SU-DHL-6 (cell line): ENCODE results near the gene DCHS2.

Experiments used
- H2AFZ ChIP-seq: fragments of 200-600 bp; sonication (generic); 2 replicates; pipeline ENCODE4 v1.6.1; 2014; ENCODE audit warnings: low read depth, mild to moderate bottlenecking, moderate library complexity, mixed read lengths, antibody characterized with exemption, low read length; ENCODE audit not compliant: severe bottlenecking
- H3F3A ChIP-seq: fragments of 200-600 bp; shearing (Covaris generic); 2 replicates; pipeline ENCODE4 v1.6.0; 2016; ENCODE audit warnings: antibody characterized with exemption, mild to moderate bottlenecking; ENCODE audit not compliant: insufficient read depth
- H3K27ac ChIP-seq: fragments of 200-600 bp; sonication (generic); 2 replicates; pipeline ENCODE4 v1.5.1; 2016; ENCODE audit warnings: low read depth, mild to moderate bottlenecking, low read length, moderate library complexity, mixed read lengths
- H3K27me3 ChIP-seq: fragments of 200-600 bp; sonication (generic), shearing (Covaris generic); 2 replicates; pipeline ENCODE4 v1.6.0; 2014; ENCODE audit warnings: mild to moderate bottlenecking, low read length
- H3K36me3 ChIP-seq: fragments of 200-600 bp; sonication (generic); 2 replicates; pipeline ENCODE4 v1.6.1; 2014; ENCODE audit warnings: mild to moderate bottlenecking, low read length, mixed read lengths
- H3K4me2 ChIP-seq: fragments of 300-600, 200-600 bp; shearing (Covaris generic), sonication (generic); 2 replicates; pipeline ENCODE4 v1.6.0; 2014; ENCODE audit warnings: low read length, low read depth, mild to moderate bottlenecking; ENCODE audit not compliant: poor library complexity, severe bottlenecking
- H3K4me3 ChIP-seq: fragments of 200-600 bp; sonication (generic); 2 replicates; pipeline ENCODE4 v1.5.1; 2014; ENCODE audit warnings: antibody characterized with exemption, low read length, mild to moderate bottlenecking, mixed read lengths; ENCODE audit not compliant: insufficient read depth, poor library complexity, severe bottlenecking
- H3K79me2 ChIP-seq: fragments of 200-600 bp; sonication (generic); 2 replicates; pipeline ENCODE4 v1.6.1; 2014; ENCODE audit warnings: mild to moderate bottlenecking, low read length, moderate library complexity; ENCODE audit not compliant: insufficient read depth
- H3K9ac ChIP-seq: fragments of 200-600 bp; sonication (generic); 2 replicates; pipeline ENCODE4 v1.7.0; 2014; ENCODE audit warnings: mild to moderate bottlenecking, low read length
- H3K9me2 ChIP-seq: fragments of 200-600 bp; sonication (generic); replicated peaks from 2 replicates; pipeline ENCODE4 v1.6.1; 2014; ENCODE audit warnings: low read length; ENCODE audit not compliant: insufficient read depth
- H3K9me3 ChIP-seq: fragments of 200-600 bp; sonication (generic); 2 replicates; pipeline ENCODE4 v1.6.1; 2014; ENCODE audit warnings: low read length, mixed read lengths; ENCODE audit not compliant: insufficient read depth
- H4K20me1 ChIP-seq: fragments of 200-600 bp; sonication (generic); 2 replicates; pipeline ENCODE4 v1.6.1; 2014; ENCODE audit warnings: low read depth, mild to moderate bottlenecking, antibody characterized with exemption, low read length, moderate library complexity, mixed read lengths
- EZH2phosphoT487 ChIP-seq: fragments of 200-600 bp; sonication (generic), shearing (Covaris generic); conservative IDR thresholded peaks from 2 replicates; pipeline ENCODE4 v1.6.1; 2018; ENCODE audit warnings: mild to moderate bottlenecking, antibody characterized with exemption, low read length, moderate library complexity, mixed read lengths
- TF ChIP-seq, protein P1 (sequence below): fragments of 200-600 bp; sonication (generic); IDR thresholded peaks from one replicate; pipeline ENCODE4 v1.5.1; 2017; ENCODE audit warnings: antibody characterized with exemption, mild to moderate bottlenecking, low read length, moderate library complexity; ENCODE audit not compliant: insufficient read depth, poor library complexity, severe bottlenecking

The DCHS2 gene

DNA sequence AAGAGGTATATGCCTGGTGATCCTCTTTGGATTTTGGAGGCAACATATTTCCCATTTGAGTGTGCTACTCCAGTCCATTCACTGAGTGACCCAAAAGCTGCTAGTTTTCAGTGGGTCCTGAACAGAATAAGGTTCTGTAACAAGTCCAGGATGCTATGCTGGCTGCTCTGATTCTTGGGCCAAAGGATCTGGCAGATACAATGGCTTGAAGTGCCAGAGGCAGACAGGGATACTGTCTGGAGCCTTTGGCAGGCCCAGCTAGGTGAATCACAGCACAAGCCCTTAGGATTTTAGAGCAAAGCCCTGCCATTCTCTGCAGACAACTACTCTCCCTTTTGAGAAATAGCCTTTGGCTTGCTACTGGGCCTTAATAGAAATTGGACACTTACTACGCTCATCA is 40.6 kb downstream of the DCHS2 start:
- Histone ChIP-seq H3K79me2 (no peaks in the 10 kb centered on the region), H3K4me2 (no peak overlapping the region), H3K9me2 (no peaks in the 10 kb centered on the region), H3K27ac (no peak overlapping the region), H3F3A (no peaks in the 10 kb centered on the region), H3K36me3 (no peaks in the 10 kb centered on the region), H2AFZ (no peak overlapping the region), H3K4me3 (no peak overlapping the region), H3K27me3 (no peaks in the 10 kb centered on the region), H3K9me3 (no peaks in the 10 kb centered on the region), H3K9ac (no peak overlapping the region), H4K20me1 (no peaks in the 10 kb centered on the region)
- TF ChIP-seq, protein P1, sequence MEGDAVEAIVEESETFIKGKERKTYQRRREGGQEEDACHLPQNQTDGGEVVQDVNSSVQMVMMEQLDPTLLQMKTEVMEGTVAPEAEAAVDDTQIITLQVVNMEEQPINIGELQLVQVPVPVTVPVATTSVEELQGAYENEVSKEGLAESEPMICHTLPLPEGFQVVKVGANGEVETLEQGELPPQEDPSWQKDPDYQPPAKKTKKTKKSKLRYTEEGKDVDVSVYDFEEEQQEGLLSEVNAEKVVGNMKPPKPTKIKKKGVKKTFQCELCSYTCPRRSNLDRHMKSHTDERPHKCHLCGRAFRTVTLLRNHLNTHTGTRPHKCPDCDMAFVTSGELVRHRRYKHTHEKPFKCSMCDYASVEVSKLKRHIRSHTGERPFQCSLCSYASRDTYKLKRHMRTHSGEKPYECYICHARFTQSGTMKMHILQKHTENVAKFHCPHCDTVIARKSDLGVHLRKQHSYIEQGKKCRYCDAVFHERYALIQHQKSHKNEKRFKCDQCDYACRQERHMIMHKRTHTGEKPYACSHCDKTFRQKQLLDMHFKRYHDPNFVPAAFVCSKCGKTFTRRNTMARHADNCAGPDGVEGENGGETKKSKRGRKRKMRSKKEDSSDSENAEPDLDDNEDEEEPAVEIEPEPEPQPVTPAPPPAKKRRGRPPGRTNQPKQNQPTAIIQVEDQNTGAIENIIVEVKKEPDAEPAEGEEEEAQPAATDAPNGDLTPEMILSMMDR = no peak
- no peak for TF ChIP-seq EZH2phosphoT487

DNA sequence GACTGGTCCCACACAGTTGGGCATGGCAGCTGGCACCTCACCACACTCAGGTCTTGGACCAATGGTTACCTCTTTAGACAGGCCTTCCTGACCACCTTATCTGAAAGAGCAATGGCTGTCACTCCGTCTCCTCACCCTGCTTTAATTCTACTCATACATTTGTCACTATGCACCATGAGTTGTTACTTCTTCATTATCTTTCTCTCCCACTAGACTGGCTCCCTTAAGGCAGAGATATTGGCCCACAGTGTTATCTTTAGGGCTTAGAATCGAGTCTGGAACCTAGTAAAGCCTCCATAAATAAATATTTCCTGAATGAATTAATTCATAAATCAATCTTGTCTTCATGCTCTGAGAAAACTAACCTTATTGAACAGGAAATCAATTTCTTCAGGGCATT is 46.6 kb downstream of the DCHS2 start:
- H2AFZ ChIP-seq = no peak overlapping the region
- H3K4me2 ChIP-seq = no peak overlapping the region
- H3K9me3 ChIP-seq = no peaks in the 10 kb centered on the region
- no peak overlapping the region for H3K27ac ChIP-seq
- no peaks in the 10 kb centered on the region for H3K9me2 ChIP-seq
- TF ChIP-seq, protein P1 = no peak
- no peak for TF ChIP-seq EZH2phosphoT487
- H3K79me2 ChIP-seq = no peaks in the 10 kb centered on the region
- H3K27me3 ChIP-seq = no peaks in the 10 kb centered on the region
- H3K4me3 ChIP-seq = no peak overlapping the region
- no peak overlapping the region for H3K9ac ChIP-seq
- H3K36me3 ChIP-seq = no peaks in the 10 kb centered on the region
- H3F3A ChIP-seq = no peaks in the 10 kb centered on the region
- H4K20me1 ChIP-seq = no peaks in the 10 kb centered on the region

DNA sequence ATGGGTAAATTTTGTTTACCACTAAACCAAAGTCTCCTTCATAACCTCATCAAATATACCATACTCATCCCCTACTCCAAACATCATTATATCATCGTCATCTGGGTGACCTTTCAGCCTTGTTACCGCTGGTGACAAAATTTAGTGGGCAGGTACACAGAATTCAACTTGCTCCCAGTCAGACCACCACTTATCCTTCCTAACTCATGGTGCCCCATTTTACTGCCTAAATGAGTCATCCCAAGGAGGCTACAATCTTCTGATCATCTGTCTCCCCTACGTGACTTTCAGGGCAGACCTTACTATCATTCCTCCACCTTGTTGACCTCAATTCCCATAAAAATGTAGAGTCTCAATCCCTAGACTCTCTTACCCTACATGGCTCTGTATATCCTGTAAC is 49.6 kb downstream of the DCHS2 start:
- H2AFZ ChIP-seq = no peak overlapping the region
- H3F3A ChIP-seq = no peaks in the 10 kb centered on the region
- no peaks in the 10 kb centered on the region for H3K79me2 ChIP-seq
- no peaks in the 10 kb centered on the region for H3K9me3 ChIP-seq
- H4K20me1 ChIP-seq = no peaks in the 10 kb centered on the region
- no peaks in the 10 kb centered on the region for H3K9me2 ChIP-seq
- TF ChIP-seq EZH2phosphoT487 = no peak
- TF ChIP-seq, protein P1 = no peak
- H3K27me3 ChIP-seq = no peaks in the 10 kb centered on the region
- H3K27ac ChIP-seq = no peak overlapping the region
- H3K9ac ChIP-seq = no peak overlapping the region
- H3K4me3 ChIP-seq = no peak overlapping the region
- H3K36me3 ChIP-seq = no peaks in the 10 kb centered on the region
- H3K4me2 ChIP-seq = no peak overlapping the region

DNA sequence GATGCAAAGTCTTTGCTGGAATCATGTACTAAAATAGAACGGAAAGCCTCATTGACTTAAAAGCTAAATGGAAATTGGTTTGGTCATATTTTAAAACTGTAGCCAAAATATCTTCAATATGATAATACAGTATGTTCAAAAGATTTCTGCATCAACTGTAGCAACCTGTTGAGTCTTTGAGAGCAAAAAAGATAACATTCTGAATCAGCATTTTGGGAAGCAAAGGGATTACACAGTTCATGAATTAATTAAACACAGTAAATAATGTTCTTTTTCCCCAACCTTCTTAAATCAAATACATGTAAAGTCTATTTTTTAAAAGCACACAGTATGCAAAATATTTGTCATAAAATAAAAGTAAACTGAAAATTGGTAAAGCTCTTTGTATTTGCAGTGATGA is 50.5 kb downstream of the DCHS2 start:
- Histone ChIP-seq H3K4me3 (no peak overlapping the region), H3K9me2 (no peaks in the 10 kb centered on the region), H3K27ac (no peak overlapping the region), H2AFZ (no peak overlapping the region), H3F3A (no peaks in the 10 kb centered on the region), H3K27me3 (no peaks in the 10 kb centered on the region), H3K79me2 (no peaks in the 10 kb centered on the region), H3K9ac (no peak overlapping the region), H3K36me3 (no peaks in the 10 kb centered on the region), H4K20me1 (no peaks in the 10 kb centered on the region), H3K4me2 (no peak overlapping the region), H3K9me3 (no peaks in the 10 kb centered on the region)
- no peak for TF ChIP-seq EZH2phosphoT487
- TF ChIP-seq, protein P1 = no peak
